DOHH2 (cell line): ENCODE data around the gene PTPRN2.

Source experiments
- EZH2phosphoT487 ChIP-seq: fragments of 200-600 bp; sonication (generic); IDR thresholded peaks from 2 replicates; pipeline ENCODE4 v1.6.1; 2017; ENCODE audit warnings: borderline replicate concordance, mild to moderate bottlenecking, antibody characterized with exemption, low read length, moderate library complexity, mixed read lengths
- TF ChIP-seq, protein P1 (sequence below): fragments of 200-600 bp; sonication (generic); IDR thresholded peaks from one replicate; pipeline ENCODE4 v1.5.1; 2014; ENCODE audit warnings: antibody characterized with exemption, mild to moderate bottlenecking, low read depth, low read length; ENCODE audit not compliant: poor library complexity, severe bottlenecking

DNA sequence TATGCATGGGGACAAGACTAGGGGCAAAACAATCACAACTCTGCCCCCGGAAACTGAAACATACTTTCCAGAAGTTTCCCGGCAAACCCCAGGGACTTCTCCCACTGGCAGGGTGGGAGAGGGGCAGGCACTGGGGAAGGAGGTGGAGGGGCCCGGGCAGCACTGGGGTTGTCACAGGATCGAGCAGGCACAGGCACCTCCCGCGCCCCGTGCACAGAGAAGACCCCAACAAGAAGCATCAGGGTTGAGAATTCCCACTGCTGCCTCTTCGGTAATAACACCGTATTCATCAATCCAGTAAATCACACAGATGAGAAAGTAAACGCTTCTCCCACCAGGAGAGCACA, 490.5 kb downstream of the PTPRN2 start:
- TF ChIP-seq, protein P1, sequence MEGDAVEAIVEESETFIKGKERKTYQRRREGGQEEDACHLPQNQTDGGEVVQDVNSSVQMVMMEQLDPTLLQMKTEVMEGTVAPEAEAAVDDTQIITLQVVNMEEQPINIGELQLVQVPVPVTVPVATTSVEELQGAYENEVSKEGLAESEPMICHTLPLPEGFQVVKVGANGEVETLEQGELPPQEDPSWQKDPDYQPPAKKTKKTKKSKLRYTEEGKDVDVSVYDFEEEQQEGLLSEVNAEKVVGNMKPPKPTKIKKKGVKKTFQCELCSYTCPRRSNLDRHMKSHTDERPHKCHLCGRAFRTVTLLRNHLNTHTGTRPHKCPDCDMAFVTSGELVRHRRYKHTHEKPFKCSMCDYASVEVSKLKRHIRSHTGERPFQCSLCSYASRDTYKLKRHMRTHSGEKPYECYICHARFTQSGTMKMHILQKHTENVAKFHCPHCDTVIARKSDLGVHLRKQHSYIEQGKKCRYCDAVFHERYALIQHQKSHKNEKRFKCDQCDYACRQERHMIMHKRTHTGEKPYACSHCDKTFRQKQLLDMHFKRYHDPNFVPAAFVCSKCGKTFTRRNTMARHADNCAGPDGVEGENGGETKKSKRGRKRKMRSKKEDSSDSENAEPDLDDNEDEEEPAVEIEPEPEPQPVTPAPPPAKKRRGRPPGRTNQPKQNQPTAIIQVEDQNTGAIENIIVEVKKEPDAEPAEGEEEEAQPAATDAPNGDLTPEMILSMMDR = no peak
- TF ChIP-seq EZH2phosphoT487 = no peak
